BLaER1 (cell line): ENCODE data around the gene FAM78B.

Source experiments
- H3K27ac ChIP-seq: shearing (Covaris generic); formaldehyde crosslinking; 2 replicates; pipeline ENCODE4 v1.8.1; 2022
- H3K27me3 ChIP-seq: shearing (Covaris generic); formaldehyde crosslinking; 2 replicates; pipeline ENCODE4 v1.8.1; 2022
- H3K36me3 ChIP-seq: shearing (Covaris generic); formaldehyde crosslinking; 2 replicates; pipeline ENCODE4 v1.8.1; 2022
- H3K4me1 ChIP-seq: shearing (Covaris generic); formaldehyde crosslinking; 2 replicates; pipeline ENCODE4 v1.8.1; 2022
- H3K4me2 ChIP-seq: shearing (Covaris generic); formaldehyde crosslinking; 2 replicates; pipeline ENCODE4 v1.8.1; 2022
- H3K4me3 ChIP-seq: shearing (Covaris generic); formaldehyde crosslinking; 2 replicates; pipeline ENCODE4 v1.8.1; 2022
- H3K9ac ChIP-seq: shearing (Covaris generic); formaldehyde crosslinking; 2 replicates; pipeline ENCODE4 v1.8.1; 2022
- H3K9me3 ChIP-seq: shearing (Covaris generic); formaldehyde crosslinking; 2 replicates; pipeline ENCODE4 v1.8.1; 2022
- H4K20me1 ChIP-seq: shearing (Covaris generic); formaldehyde crosslinking; 2 replicates; pipeline ENCODE4 v1.8.1; 2022
- Cebpa-rat ChIP-seq: shearing (Covaris generic); IDR thresholded peaks from 2 replicates; pipeline ENCODE4 v1.8.1; 2022

The FAM78B gene

GRCh38 chr1:166165661-166166328 lies 1.0 kb downstream of the FAM78B start:
- H3K36me3 ChIP-seq: no peaks in the 10 kb centered on the region
- peak overlapping the region; percentile 77 for H3K4me3 ChIP-seq
- no peak overlapping the region for H3K27ac ChIP-seq
- H3K4me2 ChIP-seq: peak overlapping the region; percentile 99
- H4K20me1 ChIP-seq: peaks cover 46% of the 10 kb centered on the region
- peak overlapping the region; percentile 74 for H3K9ac ChIP-seq
- no peaks in the 10 kb centered on the region for H3K9me3 ChIP-seq
- no peak for TF ChIP-seq Cebpa-rat
- H3K27me3 ChIP-seq: peaks cover 29% of the 10 kb centered on the region
- peaks cover 28% of the 10 kb centered on the region for H3K4me1 ChIP-seq

- no peak for TF ChIP-seq Cebpa-rat
- Histone ChIP-seq H3K9me3 (no peaks in the 10 kb centered on the region), H3K4me1 (peaks cover 28% of the 10 kb centered on the region), H3K27me3 (peaks cover 29% of the 10 kb centered on the region), H3K36me3 (no peaks in the 10 kb centered on the region), H3K9ac (no peak overlapping the region), H3K4me3 (peak overlapping the region; percentile 77), H3K27ac (no peak overlapping the region), H4K20me1 (peaks cover 46% of the 10 kb centered on the region), H3K4me2 (peak overlapping the region; percentile 99)
Observed at GRCh38 chr1:166164995-166165660, 1.7 kb downstream of the FAM78B start.

GRCh38 chr1:166164646-166164994 lies 2.2 kb downstream of the FAM78B start:
- Histone ChIP-seq H3K4me1 (peaks cover 28% of the 10 kb centered on the region), H3K9me3 (no peaks in the 10 kb centered on the region), H3K9ac (no peak overlapping the region), H3K27ac (no peak overlapping the region), H3K4me2 (peak overlapping the region; percentile 99), H3K4me3 (peak overlapping the region; percentile 77), H4K20me1 (peaks cover 46% of the 10 kb centered on the region), H3K27me3 (peaks cover 29% of the 10 kb centered on the region), H3K36me3 (no peaks in the 10 kb centered on the region)
- TF ChIP-seq Cebpa-rat: no peak

- Histone ChIP-seq H3K27ac (no peak overlapping the region), H3K27me3 (peaks cover 8% of the 10 kb centered on the region), H3K9me3 (no peaks in the 10 kb centered on the region), H3K9ac (no peak overlapping the region), H4K20me1 (peaks cover 31% of the 10 kb centered on the region), H3K4me1 (peaks cover 3% of the 10 kb centered on the region), H3K4me3 (no peak overlapping the region), H3K4me2 (no peak overlapping the region), H3K36me3 (no peaks in the 10 kb centered on the region)
- TF ChIP-seq Cebpa-rat: no peak
Observed at GRCh38 chr1:166159656-166160055, 7.1 kb downstream of the FAM78B start.

DNA sequence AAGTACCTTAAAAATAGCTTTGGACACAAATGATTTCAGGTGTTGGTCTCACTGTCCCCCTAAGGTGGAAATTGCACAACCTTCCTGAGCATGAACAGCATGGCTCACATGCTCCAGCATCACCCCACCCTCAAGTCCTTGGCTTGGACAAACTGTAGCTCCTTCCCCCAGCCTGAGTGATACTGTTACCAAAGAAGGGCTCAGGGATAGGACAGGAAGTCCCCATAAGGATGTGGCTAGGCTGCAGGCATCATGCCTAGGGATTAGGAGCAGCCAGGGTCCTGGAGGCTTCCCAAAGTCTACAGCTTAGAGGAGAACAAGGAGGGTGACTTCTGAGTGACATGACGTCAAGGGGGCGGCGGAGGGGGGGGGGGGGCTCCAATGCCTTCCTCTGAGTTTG lies 10.1 kb downstream of the FAM78B start:
- H3K9me3 ChIP-seq: no peaks in the 10 kb centered on the region
- no peak for TF ChIP-seq Cebpa-rat

GRCh38 chr1:166155108-166155507 lies 11.7 kb downstream of the FAM78B start:
- TF ChIP-seq Cebpa-rat: no peak
- no peaks in the 10 kb centered on the region for H4K20me1 ChIP-seq
- H3K4me3 ChIP-seq: no peak overlapping the region
- no peak overlapping the region for H3K27ac ChIP-seq
- peaks cover 8% of the 10 kb centered on the region; the same call in 1 of the 2 replicates for H3K4me1 ChIP-seq
- H3K4me2 ChIP-seq: no peak overlapping the region
- H3K9me3 ChIP-seq: no peaks in the 10 kb centered on the region
- no peak overlapping the region for H3K9ac ChIP-seq
- no peaks in the 10 kb centered on the region for H3K36me3 ChIP-seq
- H3K27me3 ChIP-seq: no peaks in the 10 kb centered on the region

More for the DNA sequence above, 10.1 kb downstream of the FAM78B start:
- Histone ChIP-seq H3K36me3 (no peaks in the 10 kb centered on the region), H4K20me1 (0 out of 2 replicates have a peak, but pooled peaks cover 3% of the 10 kb centered on the region), H3K27me3 (no peaks in the 10 kb centered on the region), H3K27ac (no peak overlapping the region), H3K4me3 (no peak overlapping the region), H3K9ac (no peak overlapping the region), H3K4me2 (no peak overlapping the region), H3K4me1 (peaks cover 8% of the 10 kb centered on the region; the same call in 1 of the 2 replicates)

- H3K36me3 ChIP-seq: no peaks in the 10 kb centered on the region
- H3K4me1 ChIP-seq: peaks cover 8% of the 10 kb centered on the region; the same call in 1 of the 2 replicates
- H3K4me2 ChIP-seq: no peak overlapping the region
- no peak overlapping the region for H3K9ac ChIP-seq
- no peak for TF ChIP-seq Cebpa-rat
- no peaks in the 10 kb centered on the region for H4K20me1 ChIP-seq
- no peaks in the 10 kb centered on the region for H3K9me3 ChIP-seq
- no peak overlapping the region for H3K4me3 ChIP-seq
- no peaks in the 10 kb centered on the region for H3K27me3 ChIP-seq
- H3K27ac ChIP-seq: no peak overlapping the region
Observed at GRCh38 chr1:166153525-166154314, 13.1 kb downstream of the FAM78B start.

DNA sequence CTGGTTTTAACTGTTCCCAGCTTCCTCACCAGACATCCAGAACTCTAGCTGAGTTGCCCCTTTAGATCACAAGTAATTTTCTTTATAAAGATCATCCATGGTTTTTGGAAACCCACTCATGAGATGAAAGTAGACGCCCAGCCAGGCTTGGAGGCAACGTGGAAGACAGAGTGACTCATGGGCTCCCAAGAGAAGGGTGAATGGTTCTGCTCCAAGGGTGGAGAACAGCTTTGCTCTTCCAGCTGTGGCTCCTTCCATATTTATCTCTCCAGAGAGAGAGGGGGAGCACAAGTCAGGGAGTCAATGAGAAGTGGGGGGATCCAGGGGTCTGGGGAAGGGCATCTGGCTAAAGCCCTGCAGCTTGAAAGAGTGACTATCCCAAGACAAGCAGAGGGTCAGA lies 13.8 kb downstream of the FAM78B start:
- Histone ChIP-seq H3K27ac (no peak overlapping the region), H4K20me1 (no peaks in the 10 kb centered on the region), H3K4me3 (no peak overlapping the region), H3K9me3 (no peaks in the 10 kb centered on the region), H3K9ac (no peak overlapping the region), H3K4me2 (no peak overlapping the region), H3K36me3 (no peaks in the 10 kb centered on the region), H3K27me3 (no peaks in the 10 kb centered on the region), H3K4me1 (peaks cover 8% of the 10 kb centered on the region; the same call in 1 of the 2 replicates)
- TF ChIP-seq Cebpa-rat: no peak

DNA sequence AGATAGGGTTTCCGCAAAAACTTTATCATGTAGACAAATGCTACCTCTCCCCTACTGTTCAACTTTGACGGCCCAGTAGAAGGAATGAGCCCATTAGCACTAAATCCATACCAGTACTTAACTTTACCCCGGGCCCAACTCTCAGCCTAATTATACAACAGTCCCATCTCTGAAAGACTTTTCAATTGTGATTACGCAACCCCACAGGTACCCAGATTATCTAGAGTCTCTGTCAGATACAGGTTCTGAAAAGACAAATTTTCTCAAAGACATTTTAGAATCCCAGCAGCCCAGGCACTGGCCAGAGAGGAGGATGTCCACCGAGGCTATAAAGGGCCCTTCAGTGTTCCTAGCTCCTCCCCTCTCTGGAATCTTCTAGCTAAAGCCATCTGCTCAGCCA lies 15.0 kb downstream of the FAM78B start:
- Histone ChIP-seq H3K36me3 (no peaks in the 10 kb centered on the region), H4K20me1 (no peaks in the 10 kb centered on the region), H3K9me3 (no peaks in the 10 kb centered on the region), H3K27ac (no peak overlapping the region), H3K9ac (no peak overlapping the region), H3K4me1 (peaks cover 8% of the 10 kb centered on the region; the same call in 1 of the 2 replicates), H3K4me2 (no peak overlapping the region), H3K27me3 (no peaks in the 10 kb centered on the region), H3K4me3 (no peak overlapping the region)
- peak; percentile 70; the same call in 1 of the 2 replicates for TF ChIP-seq Cebpa-rat

GRCh38 chr1:166145499-166145898 lies 21.3 kb downstream of the FAM78B start:
- no peak overlapping the region for H3K27ac ChIP-seq
- no peak overlapping the region for H3K4me3 ChIP-seq
- H3K27me3 ChIP-seq: no peaks in the 10 kb centered on the region
- H3K36me3 ChIP-seq: no peaks in the 10 kb centered on the region
- no peak overlapping the region for H3K9ac ChIP-seq
- no peak for TF ChIP-seq Cebpa-rat
- H3K4me2 ChIP-seq: no peak overlapping the region
- no peaks in the 10 kb centered on the region for H3K9me3 ChIP-seq
- peaks cover 7% of the 10 kb centered on the region; the same call in 1 of the 2 replicates for H3K4me1 ChIP-seq
- no peaks in the 10 kb centered on the region for H4K20me1 ChIP-seq
